Spleen (tissue), 11 donors: ENCODE measurements around the gene RIPOR2. TPM values are rescaled to one million over a fixed set of nuclear protein-coding genes. Genes with fewer than 3 reads are reported as not detected.

ENCODE experiments used
- DNase-seq: peaks from one replicate; pipeline ENCODE4 v3.0.0-alpha.2; 2020
- H3K27ac ChIP-seq, 8 donors: fragments of 200-600 bp; sonication (generic) in 7 of 8; 1 replicate in 4 of 8; 2 replicates in 4 of 8; pipeline versions ENCODE4 v1.5.0 to v1.8.0; 2016 to 2021; ENCODE audit warnings: inconsistent platforms in 4 of 8, mild to moderate bottlenecking in 4 of 8, moderate library complexity in 1 of 8
- H3K27me3 ChIP-seq, 7 donors: fragments of 200-600 bp; sonication (generic) in 6 of 7; replicated peaks in 1 of 7; 1 replicate in 4 of 7; 2 replicates in 3 of 7; pipeline versions ENCODE4 v1.5.0 to v1.8.0; 2016 to 2021; ENCODE audit warnings: inconsistent platforms in 3 of 7, mild to moderate bottlenecking in 1 of 7
- H3K36me3 ChIP-seq, 6 donors: fragments of 200-600 bp; sonication (generic) in 5 of 6; 1 replicate in 4 of 6; 2 replicates in 2 of 6; pipeline versions ENCODE4 v1.5.0 to v1.8.0; 2016 to 2021; ENCODE audit warnings: inconsistent platforms in 2 of 6
- H3K4me1 ChIP-seq, 6 donors: fragments of 200-600 bp; sonication (generic) in 5 of 6; 1 replicate in 3 of 6; 2 replicates in 3 of 6; pipeline versions ENCODE4 v1.5.0 to v1.8.0; 2016 to 2021; ENCODE audit warnings: inconsistent platforms in 3 of 6
- H3K4me3 ChIP-seq, 8 donors: fragments of 200-600 bp; sonication (generic) in 7 of 8; 1 replicate in 4 of 8; 2 replicates in 4 of 8; pipeline versions ENCODE4 v1.5.0 to v1.8.0; 2016 to 2021; ENCODE audit warnings: inconsistent platforms in 4 of 8, mild to moderate bottlenecking in 4 of 8, moderate library complexity in 2 of 8
- H3K9me3 ChIP-seq, 8 donors: fragments of 200-600 bp; sonication (generic) in 7 of 8; 1 replicate in 4 of 8; 2 replicates in 4 of 8; pipeline versions ENCODE4 v1.5.0 to v1.8.0; 2016 to 2021; ENCODE audit warnings: inconsistent platforms in 4 of 8
- CTCF ChIP-seq, 11 experiments: fragments of 200-600 bp in 7 of 11; fragments of 450-650 bp in 4 of 11; sonication (generic) in 4 of 11; IDR thresholded peaks in 8 of 11; conservative IDR thresholded peaks in 3 of 11; 1 replicate in 7 of 11; 2 replicates in 4 of 11; pipeline versions ENCODE4 v1.4.0 to v1.8.0; 2016 to 2021; ENCODE audit warnings: antibody characterized with exemption in 11 of 11, inconsistent platforms in 4 of 11, mild to moderate bottlenecking in 1 of 11
- POLR2A ChIP-seq, 3 donors: fragments of 450-650 bp; IDR thresholded peaks; one replicate each; pipeline ENCODE4 v1.5.1; 2017; ENCODE audit warnings: antibody characterized with exemption in 3 of 3, mild to moderate bottlenecking in 1 of 3
- POLR2AphosphoS5 ChIP-seq, 3 donors: sonication (generic); formaldehyde crosslinking; IDR thresholded peaks; one replicate each; pipeline ENCODE4 v1.5.1; 2017; ENCODE audit warnings: antibody characterized with exemption in 3 of 3
- WGBS, 5 donors: extraction: QIAGEN DNeasy Blood & Tissue Kit in 3 of 5; methylation state at CpG; one replicate each; pipeline versions ENCODE4 v1.1.5 to v1.1.7; 2013 to 2018; 5-methylcytosine and 5-hydroxymethylcytosine counted together
- intact Hi-C: fragments of 100-400 bp; cut with DNase I; formaldehyde crosslinking; loops from one replicate; pipeline ENCODE4 v1.15.0; 2023; ENCODE audit warnings: low total_unique reads
- polyA plus RNA-seq, 3 donors: library from polyadenylated mRNA; stranded (reverse); fragments of 200-250 nt; gene quantifications; one replicate each; pipeline ENCODE4 v1.2.1, GENCODE V29; 2013
- total RNA-seq, 7 donors: library from RNA; depleted of rRNA in 3 of 7; stranded (reverse); fragments of >200 nt in 3 of 7; fragmentation: NEBNext Ultra II Directional in 4 of 7; extraction: Animal tissue kit (Norgen Biotek cat#: 25700) in 4 of 7; gene quantifications; one replicate each; pipeline versions ENCODE4 v1.1.0 to v1.2.1, GENCODE V29; 2016 to 2021
- donor health status: healthy with polysubstance abuse.
- donor health status: DM: no; HTN: no; CAD: no; lungs with moderate emphysema.
- donor health status: DM: no; HTN: no; CAD: no.
- donor health status: Bipolar disorder and iron deficiency.
- donor health status: healthy.
- donor health status: DM: no; HTN: no; CAD: no.
- donor health status: DM: yes; HTN: yes; CAD: no.

RIPOR2 gene
- total and polyA plus RNA-seq, 10 donors, result 40.6 to 247 (median 147) TPM

- 76 to 83% (median 80%) methylated on average over 6 of the region's 6 CpGs for WGBS, 5 donors
- H3K9me3 ChIP-seq, result no peaks in the 10 kb centered on the region
- H3K27me3 ChIP-seq, result no peaks in the 10 kb centered on the region
- no peak overlapping the region for H3K4me3 ChIP-seq
- peaks cover under 1 to 70% (median 32%) of the 10 kb centered on the region in 6 donors for H3K4me1 ChIP-seq
- peak overlapping the region in 2 of 8 donors; percentile 11 to 34 for H3K27ac ChIP-seq
- DNase-seq, result no peak
- intact Hi-C loops, result no loop called here
- H3K36me3 ChIP-seq, result peaks cover 0 to 100% (median 67%) of the 10 kb centered on the region in 6 donors
- TF ChIP-seq POLR2AphosphoS5 (IDR thresholded peaks at IDR 0.05) (no peak), POLR2A (IDR thresholded peaks at IDR 0.05) (no peak), CTCF (IDR thresholded peaks at IDR 0.05 in 8 of 11, conservative IDR thresholded peaks at IDR 0.05 in 3 of 11) (no peak)
These were observed 70.6 kb downstream of the RIPOR2 start for GRCh38 chr6:24865161-24865560.

- Histone ChIP-seq H3K9me3 (no peaks in the 10 kb centered on the region), H3K27ac (peak overlapping the region in 3 of 8 donors; percentile 3 to 34 (median 27)), H3K4me1 (peaks cover 8 to 79% (median 39%) of the 10 kb centered on the region in 6 donors), H3K36me3 (peaks cover 0 to 100% (median 66%) of the 10 kb centered on the region in 6 donors), H3K4me3 (no peak overlapping the region), H3K27me3 (no peaks in the 10 kb centered on the region)
- WGBS, 5 donors, result 85 to 95% (median 92%) methylated on average over 1 of the region's 1 CpG
- intact Hi-C loops, result no loop called here
- TF ChIP-seq POLR2A (IDR thresholded peaks at IDR 0.05), result no peak
- TF ChIP-seq CTCF (IDR thresholded peaks at IDR 0.05 in 8 of 11, conservative IDR thresholded peaks at IDR 0.05 in 3 of 11), result no peak
- no peak for TF ChIP-seq POLR2AphosphoS5 (IDR thresholded peaks at IDR 0.05)
- no peak for DNase-seq
These were observed 71.4 kb downstream of the RIPOR2 start for GRCh38 chr6:24864343-24864742.

- TF ChIP-seq CTCF (IDR thresholded peaks at IDR 0.05 in 8 of 11, conservative IDR thresholded peaks at IDR 0.05 in 3 of 11) (no peak), POLR2AphosphoS5 (IDR thresholded peaks at IDR 0.05) (peak; percentile 15 to 75 (median 50))
- no peak for DNase-seq
- WGBS, 5 donors, result 43 to 73% (median 49%) methylated on average over 2 of the region's 2 CpGs
- H3K4me1 ChIP-seq, result peaks cover 29 to 98% (median 63%) of the 10 kb centered on the region in 6 donors
- peak overlapping the region in 7 of 8 donors; percentile 7 to 93 (median 88) for H3K27ac ChIP-seq
- H3K9me3 ChIP-seq, result no peaks in the 10 kb centered on the region
- H3K27me3 ChIP-seq, result no peaks in the 10 kb centered on the region
- peaks cover 0 to 97% (median 56%) of the 10 kb centered on the region in 6 donors for H3K36me3 ChIP-seq
- intact Hi-C loops, result no loop called here
- H3K4me3 ChIP-seq, result peak overlapping the region in 1 of 8 donors; percentile 16
These were observed 73.8 kb downstream of the RIPOR2 start for GRCh38 chr6:24861934-24862333.

- Histone ChIP-seq H3K36me3 (peaks cover 0 to 96% (median 46%) of the 10 kb centered on the region in 6 donors), H3K4me1 (peaks cover 42 to 100% (median 78%) of the 10 kb centered on the region in 6 donors), H3K27me3 (no peaks in the 10 kb centered on the region), H3K27ac (peak overlapping the region; percentile 39 to 93 (median 88)), H3K9me3 (no peaks in the 10 kb centered on the region), H3K4me3 (peak overlapping the region in 1 of 8 donors; percentile 49)
- intact Hi-C loops, result loop anchor here (5.0 to 10.0 kb wide), 2 partner anchors 133 to 215 kb away; no protein-coding TSS in a partner anchor
- WGBS, 5 donors, result 72 to 84% (median 80%) methylated on average over 6 of the region's 6 CpGs
- no peak for DNase-seq
- TF ChIP-seq POLR2AphosphoS5 (IDR thresholded peaks at IDR 0.05), result no peak
- TF ChIP-seq POLR2A (IDR thresholded peaks at IDR 0.05), result no peak
- TF ChIP-seq CTCF (IDR thresholded peaks at IDR 0.05 in 8 of 11, conservative IDR thresholded peaks at IDR 0.05 in 3 of 11), result no peak
These were observed 76.1 kb downstream of the RIPOR2 start for GRCh38 chr6:24859608-24860200.
